Ramos (cell line): ENCODE results near the gene PPARG.
"Not testable (repeated sequence)": the region's sequence is repeated elsewhere in the genome, so short reads cannot be mapped to it uniquely, and the experiment has no call there.

Source experiments
- in situ Hi-C: fragments of 300-500 bp; cut with MboI; formaldehyde crosslinking; loops from one replicate; pipeline ENCODE4 v1.14.3; 2022; ENCODE audit warnings: low sequenced_read_pairs; ENCODE audit not compliant: unreplicated experiment

PPARG gene

GRCh38 chr3:12370758-12371157 is 81.9 kb downstream of the PPARG start:
- in situ Hi-C loops, result no loop called here

GRCh38 chr3:12371525-12372140 is 82.8 kb downstream of the PPARG start:
- in situ Hi-C loops, result no loop called here

- in situ Hi-C loops, result no loop called here
Measured at GRCh38 chr3:12372741-12373280, 83.9 kb downstream of the PPARG start.

GRCh38 chr3:12375572-12375971 is 86.7 kb downstream of the PPARG start:
- in situ Hi-C loops, result no loop called here

GRCh38 chr3:12379640-12380429 is 91.0 kb downstream of the PPARG start:
- in situ Hi-C loops, result no loop called here

- in situ Hi-C loops, result no loop called here
Measured at GRCh38 chr3:12380461-12380860, 91.6 kb downstream of the PPARG start.

- in situ Hi-C loops, result no loop called here
Measured at GRCh38 chr3:12381199-12381598, 92.3 kb downstream of the PPARG start.

- in situ Hi-C loops, result no loop called here
Measured at GRCh38 chr3:12383218-12383617, 94.3 kb downstream of the PPARG start.

- in situ Hi-C loops, result no loop called here
Measured at GRCh38 chr3:12384451-12385233, 95.8 kb downstream of the PPARG start.

- in situ Hi-C loops, result not testable (repeated sequence)
Measured at GRCh38 chr3:12386514-12387291, 97.8 kb downstream of the PPARG start.

GRCh38 chr3:12388185-12388584 is 99.3 kb downstream of the PPARG start:
- in situ Hi-C loops, result no loop called here

- in situ Hi-C loops, result no loop called here
Measured at GRCh38 chr3:12392101-12392878, 103.4 kb downstream of the PPARG start.

GRCh38 chr3:12393894-12394293 is 105.0 kb downstream of the PPARG start:
- in situ Hi-C loops, result no loop called here

- in situ Hi-C loops, result no loop called here
Measured at GRCh38 chr3:12394569-12395271, 105.8 kb downstream of the PPARG start.

GRCh38 chr3:12395349-12396012 is 106.6 kb downstream of the PPARG start:
- in situ Hi-C loops, result no loop called here

- in situ Hi-C loops, result no loop called here
Measured at GRCh38 chr3:12396471-12396870, 107.6 kb downstream of the PPARG start.

GRCh38 chr3:12399226-12399625 is 110.4 kb downstream of the PPARG start:
- in situ Hi-C loops, result no loop called here

GRCh38 chr3:12400616-12401194 is 111.8 kb downstream of the PPARG start:
- in situ Hi-C loops, result no loop called here
